CD4-positive, alpha-beta T cell (primary cell): ENCODE results near the gene RAB11FIP3. TPM values are rescaled to one million over a fixed set of nuclear protein-coding genes. Genes with fewer than 3 reads are reported as not detected.

Experiments
- ATAC-seq: fragments of 200-7000 bp; cut with Tn5 transposase; one replicate; pipeline ENCODE4 v1.10.0; 2022; ENCODE audit warnings: mild to moderate bottlenecking; ENCODE audit not compliant: poor library complexity
- CTCF ChIA-PET: fragments of 350-600 bp; sonication (Branson Sonifier 250); formaldehyde crosslinking; loops from one replicate; lab custom pipeline; 2021; ENCODE audit warnings: antibody characterized with exemption, inconsistent platforms; lab: Charles Lee
- POLR2A ChIA-PET: fragments of 350-600 bp; sonication (Branson Sonifier 250); formaldehyde crosslinking; loops from one replicate; lab custom pipeline; 2021; ENCODE audit warnings: antibody characterized with exemption, inconsistent platforms; lab: Charles Lee
- DNase-seq, 14 experiments: peaks; one replicate each; pipeline ENCODE4 v3.0.0-alpha.2; 2013 to 2020; ENCODE audit warnings: mixed read lengths in 2 of 14
- H3K27ac ChIP-seq, 2 donors: one replicate each; pipeline versions ENCODE4 v1.5.1 to v1.7.0; 2013; ENCODE audit warnings: low read length in 2 of 2, low read depth in 1 of 2, mild to moderate bottlenecking in 1 of 2
- H3K27me3 ChIP-seq, 2 experiments: 1 replicate in 1 of 2; 2 replicates in 1 of 2; pipeline versions ENCODE4 v1.6.1 to v1.7.0; 2013; ENCODE audit warnings: low read length in 2 of 2, control low read depth in 1 of 2, mild to moderate bottlenecking in 1 of 2, moderate library complexity in 1 of 2; ENCODE audit not compliant: insufficient read depth in 2 of 2, control insufficient read depth in 1 of 2
- H3K36me3 ChIP-seq: one replicate; pipeline ENCODE4 v1.6.1; 2013; ENCODE audit warnings: low read length, control low read depth; ENCODE audit not compliant: insufficient read depth
- H3K4me1 ChIP-seq: one replicate; pipeline ENCODE4 v1.6.1; 2013; ENCODE audit warnings: low read length, control low read depth; ENCODE audit not compliant: insufficient read depth
- H3K4me3 ChIP-seq: one replicate; pipeline ENCODE4 v1.5.1; 2013; ENCODE audit warnings: mild to moderate bottlenecking, low read length, moderate library complexity
- H3K9me3 ChIP-seq, 2 experiments: 1 replicate in 1 of 2; 2 replicates in 1 of 2; pipeline versions ENCODE4 v1.6.1 to v1.7.0; 2013; ENCODE audit warnings: low read length in 2 of 2, mild to moderate bottlenecking in 2 of 2, control low read depth in 1 of 2, moderate library complexity in 1 of 2; ENCODE audit not compliant: control insufficient read depth in 1 of 2, insufficient read depth in 1 of 2
- H3K27ac Mint-ChIP-seq: one replicate; pipeline ENCODE4 v1.8.0; 2020; ENCODE audit warnings: mixed read lengths
- H3K27me3 Mint-ChIP-seq: one replicate; pipeline ENCODE4 v1.8.0; 2021; ENCODE audit warnings: mixed read lengths
- H3K36me3 Mint-ChIP-seq: one replicate; pipeline ENCODE4 v1.8.0; 2021; ENCODE audit warnings: low read depth, mixed read lengths
- H3K4me1 Mint-ChIP-seq: one replicate; pipeline ENCODE4 v1.8.0; 2021; ENCODE audit warnings: low read depth, mixed read lengths
- H3K4me3 Mint-ChIP-seq: one replicate; pipeline ENCODE4 v1.8.0; 2020; ENCODE audit warnings: mild to moderate bottlenecking, mixed read lengths
- H3K9me3 Mint-ChIP-seq: one replicate; pipeline ENCODE4 v1.8.0; 2020; ENCODE audit warnings: mixed read lengths
- CTCF ChIP-seq: fragments of 200-600 bp; IDR thresholded peaks from one replicate; pipeline ENCODE4 v1.8.0; 2022; ENCODE audit warnings: antibody characterized with exemption, mild to moderate bottlenecking
- intact Hi-C, 2 experiments: fragments of 100-400 bp; cut with DNase I in 1 of 2; cut with micrococcal nuclease in 1 of 2; formaldehyde crosslinking; loops; one replicate each; pipeline versions ENCODE4 v1.15.1 to v1.9.0; 2023 to 2025; cut with DNase I, micrococcal nuclease
- total RNA-seq, 174 experiments: library from RNA in 2 of 174; stranded (reverse) in 2 of 174; gene quantifications; one replicate each; pipeline ENCODE4 v1.2.3 and lab custom pipeline; 2021 to 2026

Gene RAB11FIP3
- total RNA-seq, 2 experiments from 2014 or later, result 28.4 to 29.0 TPM

DNA sequence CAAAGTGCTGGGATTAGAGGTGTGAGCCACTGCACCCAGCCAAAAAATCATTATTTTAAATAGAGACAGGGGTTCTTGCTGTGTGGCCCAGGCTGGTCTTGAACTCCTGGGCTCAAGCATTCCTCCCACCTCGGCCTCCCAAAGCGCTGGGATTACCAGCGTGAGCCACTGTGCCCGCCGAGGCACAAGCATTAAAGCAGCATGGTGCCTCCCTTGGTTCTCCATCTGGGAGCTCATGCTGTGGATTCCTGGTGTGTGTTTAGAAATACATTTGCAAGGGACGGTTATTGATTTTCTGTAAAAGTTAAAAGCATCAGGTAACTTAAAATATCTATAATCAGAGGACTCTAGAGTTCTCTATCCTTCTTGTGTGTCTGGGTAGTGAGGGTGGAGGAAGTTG, 87.4 kb downstream of the RAB11FIP3 start:
- no peak overlapping the region for H3K4me3 ChIP-seq
- no peak overlapping the region for H3K27ac ChIP-seq
- peaks cover 4% of the 10 kb centered on the region for H3K36me3 ChIP-seq
- H3K36me3 Mint-ChIP-seq, result peaks cover 5% of the 10 kb centered on the region
- no peak overlapping the region for H3K4me3 Mint-ChIP-seq
- POLR2A ChIA-PET, result no interaction called here
- H3K27ac Mint-ChIP-seq, result no peak overlapping the region
- ATAC-seq, result no peak
- DNase-seq, result no peak
- H3K27me3 Mint-ChIP-seq, result no peaks in the 10 kb centered on the region
- H3K9me3 Mint-ChIP-seq, result no peaks in the 10 kb centered on the region
- H3K9me3 ChIP-seq, result no peaks in the 10 kb centered on the region
- H3K4me1 ChIP-seq, result no peaks in the 10 kb centered on the region
- no peak for TF ChIP-seq CTCF
- no peaks in the 10 kb centered on the region for H3K27me3 ChIP-seq
- intact Hi-C loops, result no loop called here
- CTCF ChIA-PET, result no interaction called here
- H3K4me1 Mint-ChIP-seq, result no peaks in the 10 kb centered on the region

DNA sequence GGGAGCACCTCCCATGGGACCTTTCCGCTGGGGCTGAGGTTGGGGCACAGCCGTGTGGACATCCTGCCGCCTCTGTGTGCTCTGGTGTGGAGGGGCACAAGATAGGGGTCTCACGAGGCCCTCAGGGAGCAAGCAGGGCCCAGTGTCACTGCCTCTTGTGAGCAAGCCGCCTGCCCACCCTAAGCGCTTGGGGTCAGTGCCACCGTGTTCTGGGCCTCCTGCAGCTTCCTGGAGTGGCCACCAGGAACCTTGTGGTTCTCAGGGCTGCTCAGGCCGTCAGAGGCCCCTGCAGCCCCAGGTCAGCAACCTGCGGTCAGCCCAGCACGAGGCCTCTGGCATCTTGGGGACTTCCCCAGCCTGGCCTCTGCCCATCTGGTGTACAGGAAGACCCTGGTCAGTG, 88.5 kb downstream of the RAB11FIP3 start:
- no peak overlapping the region for H3K27ac Mint-ChIP-seq
- peaks cover 5% of the 10 kb centered on the region for H3K36me3 Mint-ChIP-seq
- intact Hi-C loops, result no loop called here
- Histone ChIP-seq H3K27ac (no peak overlapping the region), H3K4me3 (no peak overlapping the region), H3K36me3 (peaks cover 4% of the 10 kb centered on the region), H3K9me3 (no peaks in the 10 kb centered on the region), H3K4me1 (no peaks in the 10 kb centered on the region), H3K27me3 (no peaks in the 10 kb centered on the region)
- DNase-seq (no peak), ATAC-seq (no peak)
- H3K4me1 Mint-ChIP-seq, result no peaks in the 10 kb centered on the region
- no peaks in the 10 kb centered on the region for H3K9me3 Mint-ChIP-seq
- ChIA-PET CTCF (no interaction called here), POLR2A (no interaction called here)
- no peak overlapping the region for H3K4me3 Mint-ChIP-seq
- H3K27me3 Mint-ChIP-seq, result no peaks in the 10 kb centered on the region
- no peak for TF ChIP-seq CTCF

GRCh38 chr16:515175-515938, 89.9 kb downstream of the RAB11FIP3 start:
- no peaks in the 10 kb centered on the region for H3K27me3 Mint-ChIP-seq
- H3K27me3 ChIP-seq, result no peaks in the 10 kb centered on the region
- no peak overlapping the region for H3K4me3 ChIP-seq
- H3K36me3 ChIP-seq, result peaks cover 4% of the 10 kb centered on the region
- CTCF ChIA-PET, result no interaction called here
- no peak overlapping the region for H3K27ac Mint-ChIP-seq
- POLR2A ChIA-PET, result no interaction called here
- ATAC-seq (no peak), DNase-seq (no peak)
- intact Hi-C loops, result no loop called here
- H3K9me3 Mint-ChIP-seq, result no peaks in the 10 kb centered on the region
- no peak overlapping the region for H3K27ac ChIP-seq
- no peaks in the 10 kb centered on the region for H3K4me1 Mint-ChIP-seq
- no peak overlapping the region for H3K4me3 Mint-ChIP-seq
- no peaks in the 10 kb centered on the region for H3K9me3 ChIP-seq
- H3K4me1 ChIP-seq, result no peaks in the 10 kb centered on the region
- TF ChIP-seq CTCF, result no peak
- H3K36me3 Mint-ChIP-seq, result peaks cover 5% of the 10 kb centered on the region
